Esophagus squamous epithelium (tissue), 5 donors: Measurements from ENCODE around the gene MAPK8IP3. TPM values are rescaled to one million over a fixed set of nuclear protein-coding genes. Genes with fewer than 3 reads are reported as not detected.
A peak's percentile ranks its signal among the peaks of the same experiment; 100 is the strongest.

ENCODE experiments used
- DNase-seq: peaks from one replicate; lab custom pipeline; 2025; lab: John Stamatoyannopoulos, UW
- H3K27ac ChIP-seq, 4 donors: fragments of 200-600 bp; sonication (generic); one replicate each; pipeline ENCODE4 v1.5.1; 2016 to 2019; ENCODE audit warnings: mild to moderate bottlenecking in 1 of 4
- H3K27me3 ChIP-seq, 4 donors: fragments of 200-600 bp; sonication (generic); 1 replicate in 3 of 4; 2 replicates in 1 of 4; pipeline versions ENCODE4 v1.5.1 to v1.6.0; 2017 to 2021; ENCODE audit warnings: antibody characterized with exemption in 1 of 4
- H3K36me3 ChIP-seq, 3 donors: fragments of 200-600 bp; sonication (generic); one replicate each; pipeline ENCODE4 v1.5.1; 2016 to 2019
- H3K4me1 ChIP-seq, 3 donors: fragments of 200-600 bp; sonication (generic); one replicate each; pipeline ENCODE4 v1.5.1; 2017 to 2019
- H3K4me3 ChIP-seq, 4 donors: fragments of 200-600 bp; sonication (generic); 1 replicate in 3 of 4; 2 replicates in 1 of 4; pipeline ENCODE4 v1.5.1; 2016 to 2019; ENCODE audit warnings: mild to moderate bottlenecking in 2 of 4, moderate library complexity in 1 of 4
- H3K9me3 ChIP-seq, 3 donors: fragments of 200-600 bp; sonication (generic); one replicate each; pipeline ENCODE4 v1.5.1; 2016 to 2019
- POLR2A ChIP-seq, 4 donors: fragments of 450-650 bp; IDR thresholded peaks; one replicate each; pipeline ENCODE4 v1.6.1; 2017; ENCODE audit warnings: antibody characterized with exemption in 4 of 4, mild to moderate bottlenecking in 4 of 4, moderate library complexity in 3 of 4
- WGBS, 2 donors: methylation state at CpG; one replicate each; pipeline ENCODE4 v1.1.5; 2018; 5-methylcytosine and 5-hydroxymethylcytosine counted together
- intact Hi-C: fragments of 100-400 bp; cut with DNase I; formaldehyde crosslinking; loops from one replicate; pipeline ENCODE4 v1.15.0; 2022
- total RNA-seq, 4 donors: library from RNA; depleted of rRNA; stranded (reverse); fragments of >200 nt; gene quantifications; one replicate each; pipeline ENCODE4 v1.1.0, GENCODE V29; 2016
- TF ChIP-seq, protein P1 (sequence below), 6 experiments: fragments of 450-650 bp in 4 of 6; fragments of 200-600 bp in 2 of 6; sonication (generic) in 2 of 6; IDR thresholded peaks; one replicate each; pipeline ENCODE4 v1.5.1; 2016 to 2019; ENCODE audit warnings: antibody characterized with exemption in 6 of 6, mild to moderate bottlenecking in 4 of 6, moderate library complexity in 4 of 6
- donor health status: DM: yes; HTN: yes; CAD: no.

The MAPK8IP3 gene
- total RNA-seq, 4 donors from 2014 or later = 8.6 to 37.6 (median 24.7) TPM

GRCh38 chr16:1677339-1677738 lies 28.7 kb upstream of the MAPK8IP3 start:
- H3K27me3 ChIP-seq = no peaks in the 10 kb centered on the region
- TF ChIP-seq, protein P1, sequence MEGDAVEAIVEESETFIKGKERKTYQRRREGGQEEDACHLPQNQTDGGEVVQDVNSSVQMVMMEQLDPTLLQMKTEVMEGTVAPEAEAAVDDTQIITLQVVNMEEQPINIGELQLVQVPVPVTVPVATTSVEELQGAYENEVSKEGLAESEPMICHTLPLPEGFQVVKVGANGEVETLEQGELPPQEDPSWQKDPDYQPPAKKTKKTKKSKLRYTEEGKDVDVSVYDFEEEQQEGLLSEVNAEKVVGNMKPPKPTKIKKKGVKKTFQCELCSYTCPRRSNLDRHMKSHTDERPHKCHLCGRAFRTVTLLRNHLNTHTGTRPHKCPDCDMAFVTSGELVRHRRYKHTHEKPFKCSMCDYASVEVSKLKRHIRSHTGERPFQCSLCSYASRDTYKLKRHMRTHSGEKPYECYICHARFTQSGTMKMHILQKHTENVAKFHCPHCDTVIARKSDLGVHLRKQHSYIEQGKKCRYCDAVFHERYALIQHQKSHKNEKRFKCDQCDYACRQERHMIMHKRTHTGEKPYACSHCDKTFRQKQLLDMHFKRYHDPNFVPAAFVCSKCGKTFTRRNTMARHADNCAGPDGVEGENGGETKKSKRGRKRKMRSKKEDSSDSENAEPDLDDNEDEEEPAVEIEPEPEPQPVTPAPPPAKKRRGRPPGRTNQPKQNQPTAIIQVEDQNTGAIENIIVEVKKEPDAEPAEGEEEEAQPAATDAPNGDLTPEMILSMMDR (IDR thresholded peaks at IDR 0.05) = no peak
- no peak for TF ChIP-seq POLR2A (IDR thresholded peaks at IDR 0.05)
- H3K9me3 ChIP-seq = no peaks in the 10 kb centered on the region
- H3K4me3 ChIP-seq = peak overlapping the region in 2 of 4 donors; percentile 80 to 94
- peaks cover 8 to 42% (median 10%) of the 10 kb centered on the region in 3 donors for H3K36me3 ChIP-seq
- intact Hi-C loops = no loop called here
- whole genome bisulfite sequencing, 2 donors = 87 to 88% methylated on average over 18 of the region's 18 CpGs
- DNase-seq = no peak
- H3K27ac ChIP-seq = peak overlapping the region in 3 of 4 donors; percentile 32 to 95 (median 87)
- H3K4me1 ChIP-seq = peaks cover 13 to 46% (median 17%) of the 10 kb centered on the region in 3 donors

DNA sequence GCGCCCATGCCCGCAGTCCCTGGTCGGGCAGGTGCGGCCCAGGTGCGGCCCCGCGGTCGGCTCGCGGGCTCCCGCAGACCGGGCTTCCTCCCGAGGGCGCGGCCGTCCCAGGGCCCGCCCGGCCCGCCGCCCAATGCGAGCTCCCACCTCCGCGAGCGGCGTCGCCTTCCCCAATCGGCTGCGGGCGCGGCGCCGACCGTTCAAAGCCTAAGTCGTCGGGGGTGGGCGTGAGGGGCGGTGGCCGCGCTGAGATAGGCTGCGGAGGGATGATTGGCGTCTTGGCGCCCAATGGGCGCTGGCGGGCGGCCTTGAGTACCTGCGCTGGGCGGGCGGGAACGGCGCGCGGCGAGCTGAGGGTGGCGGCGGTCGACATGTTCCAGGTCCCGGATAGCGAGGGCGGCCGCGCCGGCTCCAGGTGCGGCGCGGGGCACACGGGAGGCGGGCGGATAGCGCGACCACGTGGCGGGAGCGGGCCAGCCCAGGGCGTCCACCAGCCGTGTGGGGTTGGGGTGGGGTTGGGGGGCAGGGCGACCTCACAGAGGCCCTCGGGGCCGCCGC lies 28.0 kb upstream of the MAPK8IP3 start, which contains the start of gene JPT2:
Gene JPT2, plus strand, starts transcription at position 338 of the 558 bp plus-strand sequence. Its CDS starts 34 bp downstream, at position 372.
- peaks cover 8 to 38% (median 10%) of the 10 kb centered on the region in 3 donors for H3K36me3 ChIP-seq
- H3K27ac ChIP-seq = peak within 1 kb of the TSS; percentile 82 to 95 (median 86)
- TF ChIP-seq POLR2A (IDR thresholded peaks at IDR 0.05) = peak in 2 of 4 donors; percentile 42 to 72
- TF ChIP-seq, protein P1 (IDR thresholded peaks at IDR 0.05) = no peak
- intact Hi-C loops = no loop called here
- WGBS, 2 donors = 0 to 5% methylated on average over 3 to 13 of the region's 79 CpGs
- peak; percentile 80 for DNase-seq
- peaks cover 13 to 47% (median 17%) of the 10 kb centered on the region in 3 donors for H3K4me1 ChIP-seq
- no peaks in the 10 kb centered on the region for H3K9me3 ChIP-seq
- no peaks in the 10 kb centered on the region for H3K27me3 ChIP-seq
- H3K4me3 ChIP-seq = peak within 1 kb of the TSS; percentile 61 to 94 (median 74)

DNA sequence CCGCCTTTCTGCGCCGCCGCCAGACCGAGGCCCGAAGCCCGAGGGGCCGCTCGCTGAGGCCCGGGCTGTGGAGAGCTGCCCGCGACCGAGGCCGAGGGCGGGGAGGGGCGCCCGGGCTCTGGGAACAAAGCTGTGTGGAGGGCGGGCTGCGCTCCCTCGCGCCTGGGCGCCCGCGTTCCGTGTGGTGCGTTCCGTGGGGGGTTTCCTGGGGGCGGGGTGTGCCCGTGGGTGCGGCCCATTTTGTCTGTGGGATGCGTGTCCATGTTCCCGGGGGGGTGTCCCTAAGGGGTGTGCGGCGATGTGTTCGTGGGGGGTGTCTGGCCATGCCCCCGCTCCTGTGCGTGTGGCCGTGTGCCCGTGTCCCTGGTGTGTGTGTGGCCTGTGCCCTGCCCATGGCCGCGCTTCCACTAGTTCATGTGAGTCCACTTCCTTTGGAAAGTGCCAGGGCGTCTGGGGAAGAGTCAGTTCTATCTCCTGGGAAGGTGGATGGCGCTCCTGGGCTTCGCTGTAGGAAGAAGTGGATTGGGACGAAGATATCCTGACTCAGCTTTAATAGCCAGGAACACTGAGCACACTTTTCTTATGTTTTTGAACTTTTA lies 27.4 kb upstream of the MAPK8IP3 start:
- TF ChIP-seq POLR2A (IDR thresholded peaks at IDR 0.05) = no peak
- TF ChIP-seq, protein P1 (IDR thresholded peaks at IDR 0.05) = no peak
- WGBS, 2 donors = 0% methylated on average over 2 to 9 of the region's 45 CpGs
- Histone ChIP-seq H3K4me1 (peaks cover 13 to 47% (median 17%) of the 10 kb centered on the region in 3 donors), H3K27me3 (no peaks in the 10 kb centered on the region), H3K9me3 (no peaks in the 10 kb centered on the region), H3K36me3 (peaks cover 8 to 38% (median 10%) of the 10 kb centered on the region in 3 donors), H3K4me3 (peak overlapping the region; percentile 61 to 94 (median 74)), H3K27ac (peak overlapping the region; percentile 82 to 95 (median 86))
- intact Hi-C loops = no loop called here
- DNase-seq = no peak

GRCh38 chr16:1680361-1680760 lies 25.6 kb upstream of the MAPK8IP3 start:
- WGBS, 2 donors = 80 to 85% methylated on average over 14 of the region's 14 CpGs
- no peak for DNase-seq
- no peak for TF ChIP-seq POLR2A (IDR thresholded peaks at IDR 0.05)
- TF ChIP-seq, protein P1 (IDR thresholded peaks at IDR 0.05) = no peak
- no peak overlapping the region for H3K4me3 ChIP-seq
- H3K27me3 ChIP-seq = no peaks in the 10 kb centered on the region
- peaks cover 13 to 47% (median 17%) of the 10 kb centered on the region in 3 donors for H3K4me1 ChIP-seq
- H3K27ac ChIP-seq = peak overlapping the region in 1 of 4 donors; percentile 82
- peaks cover 0 to 38% (median 0%) of the 10 kb centered on the region in 3 donors for H3K36me3 ChIP-seq
- no peaks in the 10 kb centered on the region for H3K9me3 ChIP-seq
- intact Hi-C loops = no loop called here

- H3K4me3 ChIP-seq = no peak overlapping the region
- H3K9me3 ChIP-seq = no peaks in the 10 kb centered on the region
- peaks cover 0 to 38% (median 0%) of the 10 kb centered on the region in 3 donors for H3K36me3 ChIP-seq
- intact Hi-C loops = no loop called here
- DNase-seq = no peak
- TF ChIP-seq POLR2A (IDR thresholded peaks at IDR 0.05) = no peak
- TF ChIP-seq, protein P1 (IDR thresholded peaks at IDR 0.05) = no peak
- peaks cover 13 to 47% (median 17%) of the 10 kb centered on the region in 3 donors for H3K4me1 ChIP-seq
- 82 to 89% methylated on average over 8 to 10 of the region's 10 CpGs for WGBS, 2 donors
- H3K27ac ChIP-seq = peak overlapping the region in 1 of 4 donors; percentile 46
- H3K27me3 ChIP-seq = no peaks in the 10 kb centered on the region
Observed at GRCh38 chr16:1681032-1681431, 25.0 kb upstream of the MAPK8IP3 start.
